HG02884 (cell line): ENCODE data around the gene NTF3.
"Not testable (repeated sequence)": the region's sequence is repeated elsewhere in the genome, so short reads cannot be mapped to it uniquely, and the experiment has no call there.

Experiments used
- ATAC-seq: cut with Tn5 transposase; IDR thresholded peaks from one replicate; pipeline ENCODE4 v1.9.1; 2021; ENCODE audit warnings: mild to moderate bottlenecking, moderate library complexity; ENCODE audit not compliant: unreplicated experiment

The NTF3 gene

DNA sequence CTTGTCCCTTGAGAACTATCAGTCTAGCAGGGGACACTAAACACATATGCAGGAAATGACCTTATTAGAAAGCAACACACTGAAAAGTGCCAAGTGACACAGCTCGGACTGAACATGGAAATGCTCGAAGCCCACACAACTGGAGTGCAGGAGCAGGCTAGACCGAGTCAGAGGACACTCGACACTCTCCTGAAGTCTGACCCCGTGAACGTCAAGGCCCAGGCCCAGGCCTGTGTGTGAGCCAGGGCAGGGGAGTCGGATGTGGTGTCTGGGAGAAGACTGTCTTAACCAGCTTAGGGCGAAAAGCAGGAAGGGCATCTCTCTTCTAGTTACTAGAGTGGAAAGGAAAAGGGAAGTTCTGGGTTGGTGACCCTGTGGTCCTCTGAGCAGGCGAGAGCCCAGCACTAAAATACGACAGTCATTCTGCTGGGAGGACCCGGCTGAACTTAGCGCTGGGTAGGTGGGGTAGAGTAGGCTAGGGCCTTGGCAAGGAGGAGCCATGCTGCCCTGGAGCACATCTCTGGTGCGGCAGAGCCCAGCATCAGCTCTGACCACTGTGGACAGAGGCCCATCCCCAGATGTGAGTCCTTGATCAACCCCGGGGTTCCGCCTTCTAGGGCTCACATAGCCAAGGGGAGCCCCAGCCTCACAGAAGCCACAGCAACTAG lies 93.0 kb downstream of the NTF3 start:
- no peak for ATAC-seq

DNA sequence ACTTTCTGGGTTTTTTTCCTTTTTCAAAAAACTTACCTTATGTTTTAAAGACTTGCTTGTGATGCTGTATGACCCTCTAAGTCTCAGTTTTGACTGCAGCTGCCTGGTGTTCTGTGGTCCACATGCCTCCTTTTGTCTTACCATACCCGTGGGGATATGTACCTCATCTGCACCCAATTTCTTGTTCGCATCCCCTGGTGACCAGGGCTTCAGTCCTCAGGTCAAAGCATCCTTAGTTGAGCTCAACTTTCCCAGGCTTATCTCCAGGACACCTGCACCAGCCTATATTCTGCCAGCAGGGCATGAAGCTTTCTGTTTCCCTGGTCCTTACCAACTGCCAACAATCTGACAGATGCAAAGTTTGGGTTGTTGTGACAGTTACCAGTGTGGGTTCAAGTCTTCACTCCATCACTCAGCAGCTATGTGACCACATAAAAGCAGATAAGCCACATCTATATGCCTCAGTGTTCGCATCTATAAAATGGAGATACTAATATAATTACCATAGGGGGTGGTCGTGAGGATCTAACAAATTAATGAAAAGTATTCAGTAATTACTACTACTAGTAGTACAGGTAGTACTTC lies 94.0 kb downstream of the NTF3 start:
- no peak for ATAC-seq

DNA sequence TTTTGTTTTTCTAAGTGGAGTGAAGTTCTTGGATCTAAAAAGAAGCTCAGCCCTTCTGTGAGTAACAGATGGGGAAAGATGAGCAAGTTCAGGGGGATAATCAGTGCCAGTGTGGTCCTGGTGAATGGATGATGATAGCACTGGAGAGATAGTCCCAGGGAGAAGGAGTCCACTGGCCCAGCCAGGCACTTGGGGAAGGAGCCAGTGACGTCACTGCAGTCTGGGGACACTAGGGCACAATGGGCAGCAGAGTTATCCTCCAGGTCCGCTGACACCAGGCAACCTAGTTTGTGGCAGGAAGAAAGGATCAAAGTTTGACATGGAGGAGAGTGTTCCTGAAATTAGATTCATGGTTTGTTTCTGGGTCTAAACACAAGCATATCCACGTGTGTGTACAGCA lies 101.5 kb downstream of the NTF3 start:
- no peak for ATAC-seq

DNA sequence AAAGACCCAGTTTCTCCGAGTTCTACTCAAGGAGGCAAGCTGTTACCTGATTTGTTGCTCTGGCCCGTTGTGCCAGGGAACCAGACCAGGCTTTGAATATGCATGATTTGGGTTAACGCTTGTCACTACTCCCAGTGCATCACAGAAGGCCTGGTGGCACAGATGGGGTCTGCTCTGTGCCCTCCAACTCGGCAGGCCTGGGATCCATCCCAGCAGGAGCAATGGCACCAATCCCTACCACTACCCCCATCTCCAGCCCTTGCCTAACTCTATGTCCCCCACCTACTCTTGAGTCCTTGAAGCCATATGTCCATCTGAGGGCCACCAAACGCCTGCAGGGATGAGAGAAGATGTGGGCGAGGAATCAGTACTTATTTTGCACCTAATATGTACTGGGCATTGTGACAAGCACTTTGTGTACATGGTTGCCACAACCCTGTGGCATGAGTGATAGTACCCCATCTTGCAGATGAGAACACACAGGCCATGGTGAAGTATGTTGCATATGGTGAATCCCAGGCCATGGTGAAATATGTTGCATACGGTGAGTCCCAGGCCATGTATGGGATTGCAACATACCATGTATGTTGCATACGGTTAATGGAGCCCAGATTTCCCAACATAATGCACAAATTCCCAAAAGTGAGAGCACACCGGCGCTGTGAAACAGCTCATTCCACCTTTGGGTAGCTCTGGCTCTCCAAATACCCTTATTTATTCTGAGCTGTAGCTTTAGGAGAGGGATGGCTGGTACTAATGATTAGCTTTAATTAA lies 102.7 kb downstream of the NTF3 start:
- ATAC-seq = no peak

DNA sequence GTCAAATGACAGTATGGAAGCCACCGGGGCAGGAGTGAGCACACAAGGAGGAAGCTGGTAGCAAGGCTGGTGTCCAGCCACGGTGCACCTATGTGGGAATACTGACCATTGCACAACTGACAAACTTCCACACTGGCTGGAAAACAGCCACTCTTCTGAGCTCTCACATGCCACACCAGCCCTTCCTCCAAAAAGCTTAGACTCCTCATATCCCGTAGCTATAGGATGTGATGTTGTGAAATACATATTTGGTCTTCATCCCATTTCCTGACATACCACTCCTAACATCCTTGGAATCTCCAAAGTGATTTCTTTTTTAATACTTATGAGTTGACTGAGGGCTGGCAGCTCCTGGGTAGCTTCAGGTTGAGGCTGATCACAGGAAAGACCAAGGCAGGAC lies 103.6 kb downstream of the NTF3 start:
- no peak for ATAC-seq

DNA sequence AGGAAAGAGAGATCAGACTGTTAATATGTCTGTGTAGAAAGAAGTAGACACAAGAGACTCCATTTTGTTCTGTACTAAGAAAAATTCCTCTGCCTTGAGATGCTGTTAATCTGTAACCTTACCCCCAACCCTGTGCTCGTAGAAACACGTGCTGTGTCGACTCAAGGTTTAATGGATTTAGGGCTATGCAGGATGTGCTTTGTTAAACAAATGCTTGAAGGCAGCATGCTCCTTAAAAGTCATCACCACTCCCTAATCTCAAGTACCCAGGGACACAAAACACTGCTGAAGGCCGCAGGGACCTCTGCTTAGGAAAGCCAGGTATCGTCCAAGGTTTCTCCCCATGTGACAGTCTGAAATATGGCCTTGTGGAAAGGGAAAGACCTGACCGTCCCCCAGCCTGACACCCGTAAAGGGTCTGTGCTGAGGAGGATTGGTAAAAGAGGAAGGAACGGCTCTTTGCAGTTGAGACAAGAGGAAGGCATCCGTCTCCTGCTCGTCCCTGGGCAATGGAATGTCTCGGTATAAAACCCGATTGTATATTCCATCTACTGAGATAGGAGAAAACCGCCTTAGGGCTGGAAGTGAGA lies 105.2 kb downstream of the NTF3 start:
- ATAC-seq = not testable (repeated sequence)

DNA sequence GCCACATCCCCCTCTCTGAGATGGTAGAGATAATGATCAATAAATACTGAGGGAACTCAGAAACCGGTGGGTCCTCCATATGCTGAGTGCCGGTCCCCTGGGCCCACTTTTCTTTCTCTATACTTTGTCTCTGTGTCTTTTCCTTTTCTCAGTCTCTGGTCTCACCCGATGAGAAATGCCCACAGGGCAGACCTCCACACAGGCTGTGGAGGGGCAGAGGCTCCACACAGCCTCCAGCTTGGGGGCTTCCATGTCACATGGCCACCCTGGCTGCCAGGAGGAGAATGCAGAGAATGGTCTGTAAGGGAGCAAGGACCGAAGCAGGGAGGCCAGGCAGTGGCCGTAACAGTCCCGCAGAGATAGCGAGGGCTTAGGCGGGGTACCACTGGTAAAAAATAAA lies 105.9 kb downstream of the NTF3 start:
- no peak for ATAC-seq
